ENCODE results near the gene RCBTB1.

RCBTB1 gene

DNA sequence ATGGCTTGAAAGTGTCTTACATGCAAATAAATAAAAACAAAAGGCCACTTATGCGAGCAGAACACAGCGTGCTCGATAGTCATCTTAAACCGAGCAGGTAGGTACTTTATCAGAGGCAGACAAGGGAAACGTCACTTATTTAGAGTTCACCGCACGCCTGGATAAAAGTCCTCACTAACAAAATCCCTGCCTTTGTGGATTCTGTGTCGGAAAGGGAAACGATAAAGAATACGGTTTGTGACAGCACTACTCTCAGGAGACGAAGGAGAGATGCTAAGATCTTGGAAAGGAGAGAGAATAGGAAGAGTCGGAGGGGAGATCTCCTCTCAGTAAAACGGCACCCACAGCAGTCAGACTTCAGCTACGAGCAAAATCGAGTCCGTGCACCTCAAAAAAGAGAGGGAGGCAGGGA lies 581 bp downstream of the RCBTB1 start:
- peak; percentile 21 for DNase-seq (ENCODE audit: low read depth)
- H3K4me3 ChIP-seq (ENCODE audit: low read length): peak overlapping the region; percentile 73
- TF ChIP-seq CTCF (IDR thresholded peaks at IDR 0.05; ENCODE audit: insufficient read depth, low read depth, low read length, missing control alignments): no peak

GRCh38 chr13:49580980-49581680 lies 4.2 kb downstream of the RCBTB1 start:
- no peak for TF ChIP-seq CTCF (IDR thresholded peaks at IDR 0.05; ENCODE audit: insufficient read depth, low read depth, low read length, missing control alignments)
- H3K4me3 ChIP-seq (ENCODE audit: low read length): no peak overlapping the region
- DNase-seq (ENCODE audit: low read depth): peak; percentile 56

GRCh38 chr13:49579501-49579900 lies 5.9 kb downstream of the RCBTB1 start:
- no peak overlapping the region for H3K4me3 ChIP-seq (ENCODE audit: low read length)
- TF ChIP-seq CTCF (IDR thresholded peaks at IDR 0.05; ENCODE audit: insufficient read depth, low read depth, low read length, missing control alignments): no peak
- peak; percentile 34 for DNase-seq (ENCODE audit: low read depth)

GRCh38 chr13:49571299-49572240 lies 13.8 kb downstream of the RCBTB1 start:
- no peak for DNase-seq (ENCODE audit: low read depth)
- TF ChIP-seq CTCF (IDR thresholded peaks at IDR 0.05; ENCODE audit: insufficient read depth, low read depth, low read length, missing control alignments): no peak
- no peak overlapping the region for H3K4me3 ChIP-seq (ENCODE audit: low read length)

DNA sequence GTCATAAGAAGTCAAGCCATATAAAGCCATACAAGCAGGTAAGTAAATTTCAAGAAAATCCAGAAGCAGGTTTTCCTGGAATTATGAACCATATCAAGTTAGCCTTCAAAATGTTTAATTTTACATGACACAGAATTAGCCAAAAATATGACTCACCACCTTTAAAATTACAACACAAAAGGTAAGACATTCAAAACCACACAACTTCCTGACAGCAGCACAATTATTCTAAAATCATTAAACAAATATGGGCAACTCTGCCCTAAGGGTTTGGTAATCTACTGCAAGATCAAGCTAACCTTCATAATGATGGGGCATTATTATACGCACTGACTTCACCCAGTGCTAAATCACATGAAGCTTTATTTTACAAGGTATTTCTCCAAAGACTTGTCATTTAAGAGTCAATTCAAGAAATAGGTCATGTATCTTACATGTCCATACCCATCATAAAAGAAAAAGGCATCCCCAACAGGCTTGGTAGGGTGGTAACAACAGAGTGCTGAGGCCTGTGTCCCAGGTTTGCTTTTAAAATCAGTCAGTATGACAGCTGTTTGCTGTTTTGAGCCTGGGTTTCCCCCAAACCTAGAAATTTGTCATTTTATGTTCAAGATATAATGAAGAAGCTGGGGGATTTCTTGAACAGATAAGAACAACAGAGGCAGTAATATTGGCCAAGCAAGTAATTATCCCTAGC lies 15.2 kb downstream of the RCBTB1 start:
- DNase-seq (ENCODE audit: low read depth): peak; percentile 83
- TF ChIP-seq CTCF (IDR thresholded peaks at IDR 0.05; ENCODE audit: insufficient read depth, low read depth, low read length, missing control alignments): no peak
- no peak overlapping the region for H3K4me3 ChIP-seq (ENCODE audit: low read length)

- no peak overlapping the region for H3K4me3 ChIP-seq (ENCODE audit: low read length)
- no peak for TF ChIP-seq CTCF (IDR thresholded peaks at IDR 0.05; ENCODE audit: insufficient read depth, low read depth, low read length, missing control alignments)
- no peak for DNase-seq (ENCODE audit: low read depth)
Observed at GRCh38 chr13:49567491-49567890, 17.9 kb downstream of the RCBTB1 start.
